ENCODE results near the gene C1orf141.

DNA sequence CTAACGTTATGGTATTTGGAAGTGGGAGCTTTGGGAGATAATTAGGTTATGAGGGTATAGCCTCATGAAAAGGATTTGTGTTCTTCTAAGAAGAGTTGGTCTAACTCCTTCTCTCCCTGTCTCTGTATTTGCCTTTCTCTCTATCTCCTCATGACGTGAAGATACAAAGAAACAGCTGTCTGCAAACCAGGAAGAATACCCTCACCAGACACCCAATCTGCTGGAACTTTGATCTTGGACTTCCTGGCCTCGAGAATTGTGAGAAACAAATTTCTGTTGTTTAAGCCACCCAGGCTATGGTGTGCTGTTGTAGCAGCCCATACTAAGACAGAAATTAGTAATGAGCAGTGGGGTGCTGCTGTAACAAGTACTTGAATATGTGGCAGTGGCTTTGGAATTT is 16.1 kb downstream of the C1orf141 start:
- TF ChIP-seq POLR2A (IDR thresholded peaks at IDR 0.05) (no peak), CTCF (IDR thresholded peaks at IDR 0.05) (no peak), EP300 (IDR thresholded peaks at IDR 0.05; ENCODE audit: low read depth) (no peak)

Data from transverse colon (tissue), 3 donors.